ENCODE data around the gene RNASE8. TPM values are rescaled to one million over a fixed set of nuclear protein-coding genes. Genes with fewer than 3 reads are reported as not detected.
"Not testable (repeated sequence)": the region's sequence is repeated elsewhere in the genome, so short reads cannot be mapped to it uniquely, and the experiment has no call there.

Gene RNASE8
- total and polyA plus RNA-seq, 8 donors = not detected

DNA sequence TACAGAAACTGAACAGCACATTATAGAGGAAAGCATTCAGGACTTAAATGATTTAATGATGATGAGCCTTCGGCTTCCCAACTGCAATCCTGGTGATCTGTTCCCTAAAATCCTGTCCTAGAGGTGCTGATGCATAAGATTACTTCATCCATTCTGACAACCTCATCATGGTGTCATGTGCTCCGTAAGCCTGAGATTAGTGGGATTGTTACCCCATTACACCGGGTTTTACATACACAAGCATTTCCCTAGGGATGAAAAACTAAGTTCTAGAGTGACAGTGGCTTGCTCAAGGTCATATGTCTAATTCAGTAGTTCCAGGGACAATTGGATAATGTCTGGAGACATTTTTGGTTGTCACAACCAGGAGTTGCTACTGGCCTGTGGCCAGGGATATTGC is 20.5 kb upstream of the RNASE8 start:
- H3K27me3 ChIP-seq = no peaks in the 10 kb centered on the region
- 85 to 89% (median 88%) methylated on average over 3 of the region's 3 CpGs for WGBS, 5 donors
- H3K27ac ChIP-seq = peak overlapping the region in 1 of 5 donors; percentile 77
- intact Hi-C loops (cut with DNase I; ENCODE audit: low total_unique reads) = no loop called here
- no peaks in the 10 kb centered on the region for H3K36me3 ChIP-seq
- no peak overlapping the region for H3K4me3 ChIP-seq
- H3K4me1 ChIP-seq = peaks cover 20 to 27% (median 23%) of the 10 kb centered on the region in 4 donors
- no peak for DNase-seq
- no peaks in the 10 kb centered on the region for H3K9me3 ChIP-seq
- TF ChIP-seq POLR2AphosphoS5 (IDR thresholded peaks at IDR 0.05) = no peak

DNA sequence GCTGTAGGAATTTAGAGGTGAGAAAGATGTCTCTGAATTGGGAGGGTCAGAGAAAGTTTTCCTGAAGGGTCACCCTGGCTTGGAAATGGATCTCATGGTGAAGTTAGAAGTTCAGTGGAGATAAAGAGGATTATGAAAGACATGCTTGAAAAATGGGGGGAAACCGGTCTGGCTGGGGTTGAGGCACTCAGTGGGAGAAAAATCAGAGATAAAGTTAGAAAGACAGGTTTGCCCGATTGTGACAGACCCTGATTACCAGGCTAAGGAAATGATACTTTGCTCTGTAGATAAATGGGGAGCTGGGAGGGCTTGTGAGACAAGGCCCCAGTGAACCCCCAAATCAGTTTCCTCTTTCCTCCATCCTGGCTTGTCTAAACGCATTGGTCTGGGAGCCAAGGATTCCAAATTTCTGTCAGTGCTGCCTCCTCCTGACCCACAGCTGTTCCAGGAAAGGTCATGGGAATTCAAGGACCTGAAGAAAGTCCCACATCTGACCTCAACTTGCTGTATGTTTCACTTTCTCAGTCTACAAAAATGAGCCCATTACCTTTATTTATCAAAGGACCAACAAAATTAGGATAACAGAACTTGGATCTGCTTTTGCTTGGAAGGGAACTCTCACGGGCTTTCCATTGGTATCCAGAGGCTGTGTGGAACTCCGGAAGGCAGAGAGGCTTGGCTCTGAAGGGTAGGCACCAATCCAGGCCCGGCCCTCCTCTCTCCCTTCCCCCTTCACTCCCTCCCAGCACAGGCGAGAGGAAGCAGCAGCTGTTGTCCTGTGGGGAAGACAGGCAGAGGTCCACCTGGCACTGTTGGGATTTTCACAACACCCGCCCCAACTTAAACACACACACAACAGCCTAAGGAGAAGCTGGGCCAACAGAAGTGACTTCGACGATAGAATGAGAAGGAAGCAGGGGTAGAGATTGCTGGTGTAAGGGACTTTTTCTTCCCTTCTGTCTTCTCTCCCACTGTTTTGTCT is 18.9 kb upstream of the RNASE8 start:
- Histone ChIP-seq H3K27me3 (no peaks in the 10 kb centered on the region), H3K27ac (peak overlapping the region; percentile 37 to 81 (median 66)), H3K36me3 (no peaks in the 10 kb centered on the region), H3K9me3 (no peaks in the 10 kb centered on the region), H3K4me3 (no peak overlapping the region), H3K4me1 (peaks cover 20 to 37% (median 32%) of the 10 kb centered on the region in 4 donors)
- peak; percentile 80 to 93 for DNase-seq
- WGBS, 5 donors = 12 to 28% (median 17%) methylated on average over 10 of the region's 10 CpGs
- TF ChIP-seq, protein P1, sequence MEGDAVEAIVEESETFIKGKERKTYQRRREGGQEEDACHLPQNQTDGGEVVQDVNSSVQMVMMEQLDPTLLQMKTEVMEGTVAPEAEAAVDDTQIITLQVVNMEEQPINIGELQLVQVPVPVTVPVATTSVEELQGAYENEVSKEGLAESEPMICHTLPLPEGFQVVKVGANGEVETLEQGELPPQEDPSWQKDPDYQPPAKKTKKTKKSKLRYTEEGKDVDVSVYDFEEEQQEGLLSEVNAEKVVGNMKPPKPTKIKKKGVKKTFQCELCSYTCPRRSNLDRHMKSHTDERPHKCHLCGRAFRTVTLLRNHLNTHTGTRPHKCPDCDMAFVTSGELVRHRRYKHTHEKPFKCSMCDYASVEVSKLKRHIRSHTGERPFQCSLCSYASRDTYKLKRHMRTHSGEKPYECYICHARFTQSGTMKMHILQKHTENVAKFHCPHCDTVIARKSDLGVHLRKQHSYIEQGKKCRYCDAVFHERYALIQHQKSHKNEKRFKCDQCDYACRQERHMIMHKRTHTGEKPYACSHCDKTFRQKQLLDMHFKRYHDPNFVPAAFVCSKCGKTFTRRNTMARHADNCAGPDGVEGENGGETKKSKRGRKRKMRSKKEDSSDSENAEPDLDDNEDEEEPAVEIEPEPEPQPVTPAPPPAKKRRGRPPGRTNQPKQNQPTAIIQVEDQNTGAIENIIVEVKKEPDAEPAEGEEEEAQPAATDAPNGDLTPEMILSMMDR (IDR thresholded peaks at IDR 0.05) = peak in 1 of 7 experiments; percentile 13
- TF ChIP-seq POLR2AphosphoS5 (IDR thresholded peaks at IDR 0.05) = peak; percentile 32 to 62 (median 58)
- no peak for TF ChIP-seq EP300 (IDR thresholded peaks at IDR 0.05)
- TF ChIP-seq POLR2A (IDR thresholded peaks at IDR 0.05) = no peak
- intact Hi-C loops (cut with DNase I; ENCODE audit: low total_unique reads) = no loop called here

DNA sequence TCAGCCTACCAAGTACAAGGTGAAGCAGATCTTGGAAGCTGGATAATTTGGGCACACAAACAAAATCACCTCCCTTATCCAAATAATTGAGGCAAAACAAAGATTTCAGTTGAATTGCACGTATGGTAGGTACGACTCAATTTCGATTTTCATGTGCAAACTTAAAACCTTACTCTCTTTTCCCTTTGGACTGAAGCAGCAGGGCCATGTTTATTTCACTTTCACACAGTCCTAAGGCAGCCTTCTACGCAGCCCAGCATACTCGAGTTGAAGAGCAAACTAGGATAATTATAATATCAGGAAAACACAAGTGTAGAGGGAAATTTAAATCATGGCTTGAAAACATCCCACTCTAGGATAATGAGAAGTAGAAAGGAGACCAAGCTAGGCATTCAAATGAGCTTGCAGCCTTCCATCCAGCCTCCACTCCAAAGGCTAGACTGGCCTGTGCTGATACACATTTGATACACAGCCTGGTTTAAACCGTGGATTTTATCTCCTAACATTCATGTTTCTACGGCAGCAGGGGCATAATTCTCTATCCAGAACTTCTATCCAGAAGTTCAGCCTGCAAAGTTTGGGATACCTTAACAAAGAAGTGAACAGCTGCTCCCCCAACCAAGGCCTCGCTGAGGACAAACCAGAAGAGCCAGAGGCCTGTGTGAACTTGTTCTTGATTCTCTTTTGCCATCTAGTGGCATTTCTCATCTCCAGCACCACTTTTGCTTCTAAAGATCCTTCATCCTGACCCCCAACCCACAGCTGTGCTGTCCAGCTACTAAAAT is 17.8 kb upstream of the RNASE8 start:
- Histone ChIP-seq H3K27ac (peak overlapping the region in 4 of 5 donors; percentile 49 to 81 (median 72)), H3K9me3 (no peaks in the 10 kb centered on the region), H3K36me3 (no peaks in the 10 kb centered on the region), H3K4me1 (peaks cover 20 to 37% (median 33%) of the 10 kb centered on the region in 4 donors), H3K4me3 (no peak overlapping the region), H3K27me3 (no peaks in the 10 kb centered on the region)
- peak; percentile 49 to 91 for DNase-seq
- intact Hi-C loops (cut with DNase I; ENCODE audit: low total_unique reads) = no loop called here
- 38 to 51% (median 44%) methylated on average over 8 of the region's 8 CpGs for WGBS, 5 donors
- TF ChIP-seq EP300 (IDR thresholded peaks at IDR 0.05) (no peak), POLR2AphosphoS5 (IDR thresholded peaks at IDR 0.05) (peak in 1 of 3 donors; percentile 10), POLR2A (IDR thresholded peaks at IDR 0.05) (no peak)
- TF ChIP-seq, protein P1 (IDR thresholded peaks at IDR 0.05) = peak in 5 of 7 experiments; percentile 41 to 73 (median 64)

DNA sequence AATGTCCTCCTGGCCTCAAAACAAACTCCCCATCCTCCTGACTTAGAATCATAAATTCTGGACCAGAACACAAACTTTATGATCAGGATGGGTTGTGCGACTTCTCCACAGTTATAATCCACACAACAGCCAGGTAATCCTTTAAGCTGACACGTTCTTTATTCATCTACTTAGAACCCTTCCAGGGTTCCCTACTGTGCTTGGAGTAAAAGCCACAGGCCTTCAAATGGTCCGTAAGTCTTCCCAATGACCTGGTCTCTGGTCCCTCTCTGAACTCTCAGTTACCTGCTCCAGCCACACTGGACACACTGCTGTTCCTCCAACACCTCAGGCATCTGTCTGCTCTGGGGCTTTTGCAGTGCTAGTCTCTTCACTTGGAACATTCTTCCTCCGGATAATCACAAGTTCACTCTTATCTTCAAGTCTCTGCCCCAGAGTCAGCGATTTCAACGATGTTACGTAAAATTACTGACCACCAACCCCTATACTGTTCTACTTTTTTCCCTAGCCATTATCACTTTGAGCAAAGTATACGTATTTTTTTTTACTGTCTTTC is 17.2 kb upstream of the RNASE8 start:
- Histone ChIP-seq H3K36me3 (no peaks in the 10 kb centered on the region), H3K4me1 (peaks cover 20 to 37% (median 33%) of the 10 kb centered on the region in 4 donors), H3K27ac (peak overlapping the region in 1 of 5 donors; percentile 77), H3K4me3 (no peak overlapping the region), H3K27me3 (no peaks in the 10 kb centered on the region), H3K9me3 (no peaks in the 10 kb centered on the region)
- TF ChIP-seq, protein P1 (IDR thresholded peaks at IDR 0.05) = peak in 1 of 7 experiments; percentile 2
- TF ChIP-seq POLR2AphosphoS5 (IDR thresholded peaks at IDR 0.05) = no peak
- no peak for DNase-seq
- 71 to 77% (median 72%) methylated on average over 8 of the region's 8 CpGs for WGBS, 5 donors
- intact Hi-C loops (cut with DNase I; ENCODE audit: low total_unique reads) = no loop called here

- H3K27me3 ChIP-seq; DNase-seq; H3K9me3 ChIP-seq; H3K36me3 ChIP-seq; H3K4me3 ChIP-seq; H3K27ac ChIP-seq; intact Hi-C loops (cut with DNase I; ENCODE audit: low total_unique reads): not testable (repeated sequence)
- H3K4me1 ChIP-seq = peaks cover 20 to 37% (median 33%) of the 10 kb centered on the region in 4 donors
- WGBS, 5 donors = 72 to 82% (median 75%) methylated on average over 3 of the region's 3 CpGs
Measured at GRCh38 chr14:21040941-21041340, 16.7 kb upstream of the RNASE8 start.

Measured in stomach (tissue), 9 donors.